Peyer's patch (tissue), 4 donors: ENCODE data around the gene PYGM.

ENCODE experiments used
- CTCF ChIP-seq, 6 experiments: fragments of 450-650 bp in 4 of 6; fragments of 200-600 bp in 2 of 6; sonication (generic) in 1 of 6; IDR thresholded peaks; one replicate each; pipeline ENCODE4 v1.5.1; 2017 to 2019; ENCODE audit warnings: antibody characterized with exemption in 6 of 6, mild to moderate bottlenecking in 3 of 6, moderate library complexity in 1 of 6
- POLR2A ChIP-seq, 2 donors: fragments of 450-650 bp; IDR thresholded peaks; one replicate each; pipeline ENCODE4 v1.5.1; 2017; ENCODE audit warnings: antibody characterized with exemption in 2 of 2, mild to moderate bottlenecking in 2 of 2, moderate library complexity in 2 of 2

- TF ChIP-seq CTCF (IDR thresholded peaks at IDR 0.05): no peak
- no peak for TF ChIP-seq POLR2A (IDR thresholded peaks at IDR 0.05)
Observed at GRCh38 chr11:64762674-64763525, 3.1 kb upstream of the PYGM start.
